HFF-Myc (cell line): ENCODE data around the gene LOXL4.

Experiments
- DNase-seq: peaks from one replicate; pipeline ENCODE4 v3.0.0-alpha.2; 2011; ENCODE audit warnings: low read depth; ENCODE audit errors: extremely low read depth
- H3K4me3 ChIP-seq: replicated peaks from 2 replicates; pipeline ENCODE4 v1.5.1; 2011; ENCODE audit warnings: low read depth, mild to moderate bottlenecking, control low read depth, low read length
- TF ChIP-seq, protein P1 (sequence below): IDR thresholded peaks from 2 replicates; pipeline ENCODE4 v1.5.1; 2012; ENCODE audit warnings: mild to moderate bottlenecking, low read depth, low read length, control low read depth; ENCODE audit errors: missing control alignments

The LOXL4 gene

DNA sequence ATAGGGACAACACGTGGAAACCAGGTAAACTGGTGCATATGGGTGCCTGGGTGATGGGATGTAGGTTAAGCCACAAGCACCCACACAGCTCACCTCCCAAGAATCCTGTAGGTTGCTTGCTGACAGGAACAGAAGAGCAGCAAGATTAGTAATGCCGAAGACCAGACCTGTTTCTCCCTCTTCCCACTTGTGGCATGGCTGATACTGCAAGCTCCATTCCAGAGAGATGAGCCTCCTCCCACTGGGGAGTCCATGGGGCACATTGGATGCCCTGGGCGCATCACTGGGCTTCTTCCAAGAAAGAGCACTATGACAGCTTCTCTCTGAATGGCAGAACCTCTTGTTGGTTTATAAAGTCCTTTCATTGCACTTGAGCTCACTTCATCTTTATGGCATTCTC is 44.4 kb upstream of the LOXL4 start:
- no peak overlapping the region for H3K4me3 ChIP-seq
- TF ChIP-seq, protein P1, sequence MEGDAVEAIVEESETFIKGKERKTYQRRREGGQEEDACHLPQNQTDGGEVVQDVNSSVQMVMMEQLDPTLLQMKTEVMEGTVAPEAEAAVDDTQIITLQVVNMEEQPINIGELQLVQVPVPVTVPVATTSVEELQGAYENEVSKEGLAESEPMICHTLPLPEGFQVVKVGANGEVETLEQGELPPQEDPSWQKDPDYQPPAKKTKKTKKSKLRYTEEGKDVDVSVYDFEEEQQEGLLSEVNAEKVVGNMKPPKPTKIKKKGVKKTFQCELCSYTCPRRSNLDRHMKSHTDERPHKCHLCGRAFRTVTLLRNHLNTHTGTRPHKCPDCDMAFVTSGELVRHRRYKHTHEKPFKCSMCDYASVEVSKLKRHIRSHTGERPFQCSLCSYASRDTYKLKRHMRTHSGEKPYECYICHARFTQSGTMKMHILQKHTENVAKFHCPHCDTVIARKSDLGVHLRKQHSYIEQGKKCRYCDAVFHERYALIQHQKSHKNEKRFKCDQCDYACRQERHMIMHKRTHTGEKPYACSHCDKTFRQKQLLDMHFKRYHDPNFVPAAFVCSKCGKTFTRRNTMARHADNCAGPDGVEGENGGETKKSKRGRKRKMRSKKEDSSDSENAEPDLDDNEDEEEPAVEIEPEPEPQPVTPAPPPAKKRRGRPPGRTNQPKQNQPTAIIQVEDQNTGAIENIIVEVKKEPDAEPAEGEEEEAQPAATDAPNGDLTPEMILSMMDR: no peak
- DNase-seq: no peak

DNA sequence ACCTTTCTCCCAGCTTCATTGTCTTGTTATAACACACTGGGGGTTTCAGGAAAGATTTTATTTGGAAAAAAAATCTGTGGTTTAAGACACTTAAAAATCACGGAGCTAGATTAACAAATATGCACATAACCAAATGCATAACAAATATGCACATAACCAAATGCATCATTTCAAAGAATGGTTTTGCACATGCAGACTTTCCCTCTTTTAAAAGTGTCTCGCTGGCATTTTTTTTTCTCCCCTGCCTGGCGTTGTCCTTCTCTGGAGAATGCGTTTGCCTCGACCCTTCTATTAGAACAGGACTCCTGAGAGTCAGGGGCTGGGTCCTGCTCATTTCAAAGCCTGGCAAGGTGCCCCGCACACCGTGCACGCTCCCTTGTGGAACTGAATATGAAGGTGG is 42.7 kb upstream of the LOXL4 start:
- no peak overlapping the region for H3K4me3 ChIP-seq
- no peak for DNase-seq
- TF ChIP-seq, protein P1: no peak

DNA sequence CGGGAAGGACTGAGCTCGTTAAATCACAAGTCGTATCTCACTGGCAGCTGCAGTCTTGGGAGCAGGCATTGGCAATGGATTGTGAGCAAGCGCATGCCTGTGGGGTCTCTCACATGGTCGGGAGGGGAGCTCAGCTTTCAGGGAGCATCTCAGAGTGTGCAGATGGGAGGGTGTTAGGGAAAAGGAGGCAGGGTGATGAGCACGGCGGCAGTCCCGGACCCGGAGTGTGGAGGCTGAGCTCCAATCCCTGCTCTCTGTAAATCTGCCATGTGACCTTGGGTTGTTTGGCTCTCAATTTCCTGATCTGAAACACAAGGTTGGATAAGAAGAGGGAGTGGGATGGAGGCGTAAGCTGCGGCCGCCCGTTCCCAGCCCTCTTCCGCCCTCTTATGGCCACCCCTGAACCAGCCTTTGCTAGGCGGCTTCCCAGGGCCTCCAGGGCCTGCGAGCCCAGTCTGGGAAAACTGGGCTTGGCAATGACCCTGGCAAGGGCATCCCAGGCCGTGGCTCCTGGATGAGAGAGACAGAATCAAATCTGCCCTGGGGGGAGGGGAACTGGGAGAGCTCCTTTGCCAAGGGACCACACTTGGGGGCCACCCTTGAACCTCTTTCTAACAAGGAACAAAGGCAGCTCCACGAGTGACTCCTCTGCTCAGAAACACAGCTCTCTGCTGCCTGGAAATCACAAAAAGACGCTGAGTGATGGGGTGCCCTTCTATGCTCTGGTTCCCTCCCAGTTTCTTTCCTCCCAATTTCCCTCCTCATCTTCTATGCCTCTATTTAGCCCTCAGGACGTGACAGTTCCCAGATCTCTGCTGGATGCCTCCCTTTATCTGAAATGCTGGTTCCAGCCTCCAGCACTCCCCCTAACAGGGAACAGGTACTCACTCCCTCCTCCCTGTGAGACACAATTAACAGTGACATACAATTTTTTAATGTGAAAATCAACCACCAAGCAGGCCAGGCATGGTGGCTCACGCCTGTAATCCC is 41.7 kb upstream of the LOXL4 start:
- DNase-seq: peak; percentile 78
- TF ChIP-seq, protein P1: peak; percentile 70
- no peak overlapping the region for H3K4me3 ChIP-seq

- no peak for DNase-seq
- H3K4me3 ChIP-seq: no peak overlapping the region
- TF ChIP-seq, protein P1: no peak
Observed at GRCh38 chr10:98308669-98309365, 40.8 kb upstream of the LOXL4 start.

DNA sequence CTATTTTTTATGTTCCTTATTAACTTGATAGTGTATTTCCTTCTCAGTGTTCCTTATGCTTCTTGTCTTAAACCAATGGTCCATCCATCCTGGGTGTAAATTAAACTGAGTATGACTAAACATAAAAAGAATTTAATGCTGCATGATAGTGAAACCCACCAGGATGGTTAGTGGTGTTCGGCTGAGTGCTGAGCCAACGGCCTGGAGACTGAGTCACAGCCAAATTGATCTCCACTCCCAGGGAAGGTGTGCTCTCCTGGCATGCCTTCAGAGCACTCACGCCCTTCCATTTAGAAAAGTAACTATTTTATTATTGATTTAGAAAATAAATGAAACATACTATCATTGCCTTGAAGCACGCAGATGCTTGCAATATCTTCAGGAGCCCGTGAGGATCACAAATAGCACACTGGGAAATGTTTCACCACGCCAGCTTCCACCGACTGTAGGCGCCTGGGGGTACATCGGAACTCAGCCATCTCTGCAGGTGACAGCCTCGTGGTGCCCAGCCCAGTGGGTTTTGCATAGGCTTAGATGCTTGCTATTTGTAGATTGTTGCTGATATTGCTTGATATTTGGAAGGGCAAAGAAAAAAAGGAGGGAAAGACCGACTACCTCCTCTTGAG is 40.0 kb upstream of the LOXL4 start:
- DNase-seq: no peak
- TF ChIP-seq, protein P1: no peak

DNA sequence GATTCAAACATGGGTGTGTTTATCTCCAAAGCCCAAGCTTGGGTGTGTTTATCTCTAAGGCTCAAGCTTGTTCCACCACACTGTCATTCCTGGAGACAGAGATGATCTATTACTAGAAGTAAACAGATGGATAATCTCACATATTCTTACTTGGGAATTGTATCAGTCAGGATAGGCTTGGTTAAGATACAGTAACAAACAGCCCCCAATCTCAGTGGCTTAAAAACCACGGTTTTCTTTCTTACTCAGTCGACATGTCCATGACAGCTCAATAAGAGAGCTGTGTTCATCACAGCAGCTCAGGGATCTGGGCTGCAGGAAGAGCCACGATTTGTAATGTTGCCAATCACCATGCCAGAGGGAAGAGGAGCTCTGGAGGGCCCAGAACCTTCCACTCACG is 38.5 kb upstream of the LOXL4 start:
- DNase-seq: no peak
- no peak overlapping the region for H3K4me3 ChIP-seq
- TF ChIP-seq, protein P1: no peak

More for the DNA sequence above, 40.0 kb upstream of the LOXL4 start:
- H3K4me3 ChIP-seq: no peak overlapping the region
